H1 (cell line): ENCODE results near the gene CHCHD6.

ENCODE experiments used
- EP300 ChIP-seq, 2 experiments: IDR thresholded peaks; 1 replicate in 1 of 2; 2 replicates in 1 of 2; pipeline ENCODE4 v1.6.1; 2011 to 2012; ENCODE audit warnings: low read depth in 2 of 2, low read length in 2 of 2, mild to moderate bottlenecking in 2 of 2, borderline replicate concordance in 1 of 2, inconsistent platforms in 1 of 2, moderate library complexity in 1 of 2
- EZH2 ChIP-seq: fragments of 200-600 bp; sonication (generic); IDR thresholded peaks from 2 replicates; pipeline ENCODE4 v1.7.1; 2012; ENCODE audit warnings: low read depth, mild to moderate bottlenecking, moderate library complexity, low read length, inconsistent platforms; ENCODE audit not compliant: severe bottlenecking

DNA sequence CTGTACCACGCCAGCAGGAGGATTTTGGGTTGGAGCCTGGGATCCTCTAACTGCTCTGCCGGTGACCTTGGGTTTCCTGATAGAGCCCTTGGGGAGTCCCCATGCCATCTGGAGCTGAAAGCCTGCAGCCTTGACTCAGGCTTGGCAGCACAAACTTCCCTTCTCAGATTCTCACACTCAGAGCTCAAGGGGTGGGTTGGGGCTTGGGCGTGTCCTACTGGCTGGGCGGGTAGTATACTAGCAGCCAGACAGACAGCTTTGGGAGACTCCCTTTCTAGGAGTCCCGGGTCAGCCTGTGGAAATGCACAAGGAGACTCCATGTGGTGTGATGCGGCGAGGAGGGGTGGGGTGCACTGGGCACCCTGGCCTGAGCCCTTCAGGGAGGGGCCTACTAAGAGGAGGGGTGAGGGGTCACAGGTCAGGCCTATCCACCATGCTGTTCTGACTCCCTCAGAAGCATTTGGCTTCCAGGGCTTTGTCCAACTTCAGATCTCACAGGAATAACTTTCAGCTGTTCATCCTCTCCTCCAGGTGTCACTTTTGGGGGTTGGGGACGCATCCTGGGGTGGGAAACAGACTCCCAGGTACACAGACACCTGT lies 257.3 kb downstream of the CHCHD6 start:
- TF ChIP-seq EZH2 (no peak), EP300 (IDR thresholded peaks at IDR 0.05; ENCODE audit: borderline replicate concordance in 1 of 2, low read depth in 2 of 2, low read length in 2 of 2) (no peak)
